22Rv1 (cell line): ENCODE data around the gene STIM1.

ENCODE experiments used
- H3K27ac ChIP-seq: fragments of 450-650 bp; 2 replicates; pipeline ENCODE4 v1.5.1; 2017
- CTCF ChIP-seq: fragments of 450-650 bp; IDR thresholded peaks from 2 replicates; pipeline ENCODE4 v1.5.1; 2017; ENCODE audit warnings: mild to moderate bottlenecking
- ZFX ChIP-seq: fragments of 450-650 bp; IDR thresholded peaks from 2 replicates; pipeline ENCODE4 v1.6.1; 2017; ENCODE audit warnings: antibody characterized with exemption, borderline replicate concordance

The STIM1 gene

DNA sequence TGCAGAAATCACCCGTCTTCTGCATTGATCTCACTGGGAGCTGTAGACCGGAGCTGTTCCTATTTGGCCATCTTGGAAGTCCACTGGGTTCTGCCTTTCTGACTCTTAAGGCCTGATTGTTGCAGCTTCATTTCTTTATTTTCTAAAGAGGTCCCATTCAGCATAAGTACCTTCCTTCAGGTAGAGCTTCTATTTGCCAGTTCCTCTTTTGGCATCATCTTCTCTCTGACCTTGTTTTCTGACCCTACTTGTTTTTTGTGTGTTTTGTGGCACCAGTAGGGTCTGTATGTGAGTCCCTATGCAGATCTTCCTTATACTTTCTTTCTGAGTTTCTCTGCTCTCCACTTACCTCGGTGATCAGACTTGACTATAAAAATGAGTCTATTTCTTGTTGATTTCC is 161.7 kb downstream of the STIM1 start:
- TF ChIP-seq CTCF, result no peak
- TF ChIP-seq ZFX, result no peak
- H3K27ac ChIP-seq, result no peak overlapping the region

DNA sequence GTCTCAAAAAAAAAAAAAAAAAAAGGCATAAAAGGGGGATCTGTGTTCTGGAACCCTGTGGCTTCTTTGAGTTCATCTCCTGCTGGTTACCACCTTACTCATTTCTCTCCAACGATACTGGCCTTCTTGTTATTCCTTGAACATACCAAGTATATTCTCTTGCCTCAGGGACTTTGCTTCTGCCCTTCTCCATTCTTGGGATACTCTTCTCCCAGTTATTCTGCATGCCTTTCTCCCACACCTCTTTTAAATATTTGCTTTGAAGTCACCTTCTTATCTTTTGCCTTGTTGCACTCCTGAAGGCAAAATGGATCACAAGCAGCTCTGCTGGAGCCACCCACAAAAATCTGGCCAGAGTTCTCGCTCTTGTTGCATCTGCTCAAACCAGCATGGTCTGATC is 163.2 kb downstream of the STIM1 start:
- TF ChIP-seq CTCF, result no peak
- TF ChIP-seq ZFX, result no peak
- no peak overlapping the region for H3K27ac ChIP-seq

DNA sequence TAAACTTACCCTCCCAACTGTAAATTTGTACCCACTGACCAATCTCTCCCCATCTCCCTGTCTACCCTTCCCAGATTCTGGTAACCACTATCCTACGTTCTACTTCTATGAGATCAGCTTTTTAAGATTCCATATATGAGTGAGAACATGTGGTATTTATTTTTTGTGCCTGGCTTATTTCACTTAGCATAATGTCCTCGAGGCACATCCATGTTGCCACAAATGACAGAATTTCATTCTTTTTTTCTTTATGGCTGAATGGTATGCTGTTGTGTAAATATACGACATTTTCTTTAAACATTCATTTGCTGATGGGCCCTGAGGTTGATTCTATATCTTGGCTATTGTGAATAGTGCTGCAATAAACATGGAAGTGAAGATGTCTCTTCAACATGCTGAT is 164.4 kb downstream of the STIM1 start:
- H3K27ac ChIP-seq, result no peak overlapping the region
- TF ChIP-seq CTCF, result no peak
- TF ChIP-seq ZFX, result no peak

DNA sequence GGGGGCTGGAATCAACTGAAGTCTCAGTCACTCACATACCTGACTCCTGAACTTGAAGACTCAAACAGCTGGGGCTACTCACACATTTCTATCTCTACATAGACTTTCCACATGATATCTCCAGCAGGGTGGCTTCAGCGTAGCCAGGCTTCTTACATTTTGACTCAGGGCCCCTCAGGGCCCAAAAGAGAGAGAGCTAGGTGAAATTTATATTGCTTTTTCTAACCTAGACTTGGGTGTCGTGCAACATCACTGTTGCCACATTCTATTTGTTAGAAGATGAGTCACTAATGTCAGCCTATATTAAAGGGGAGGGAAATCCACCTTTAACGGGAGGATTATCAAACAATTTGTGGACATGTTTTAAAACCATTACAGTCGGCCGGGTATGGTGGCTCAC is 167.2 kb downstream of the STIM1 start:
- TF ChIP-seq ZFX, result no peak
- TF ChIP-seq CTCF, result no peak
- H3K27ac ChIP-seq, result no peak overlapping the region

GRCh38 chr11:4025248-4025966 is 169.9 kb downstream of the STIM1 start:
- TF ChIP-seq CTCF (no peak), ZFX (no peak)
- H3K27ac ChIP-seq, result no peak overlapping the region

DNA sequence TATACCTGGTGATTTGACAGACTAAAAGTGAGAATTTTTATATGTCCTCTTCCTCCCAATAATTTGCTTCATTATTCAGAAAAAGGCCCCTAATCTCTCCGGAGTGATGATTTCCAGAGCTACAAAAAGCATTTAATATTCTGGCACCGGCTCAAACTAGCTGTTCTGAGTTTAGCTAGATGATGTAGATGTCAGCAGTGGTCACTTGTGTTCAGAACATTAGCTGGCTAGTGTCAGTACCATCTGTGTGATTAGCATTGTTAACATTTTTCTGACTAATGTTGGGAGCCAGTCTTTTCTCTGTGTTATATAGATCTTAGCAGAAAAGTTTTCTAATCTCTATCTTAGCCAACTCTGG is 170.5 kb downstream of the STIM1 start:
- H3K27ac ChIP-seq, result no peak overlapping the region
- TF ChIP-seq ZFX (no peak), CTCF (no peak)

GRCh38 chr11:4026389-4026788 is 170.9 kb downstream of the STIM1 start:
- no peak overlapping the region for H3K27ac ChIP-seq
- TF ChIP-seq ZFX (no peak), CTCF (no peak)
